OCI-LY3 (cell line): ENCODE results near the gene CHD2.

Source experiments
- H2AFZ ChIP-seq: fragments of 200-600, 300-600 bp; shearing (Covaris generic); 2 replicates; pipeline ENCODE4 v1.6.0; 2014; ENCODE audit warnings: antibody characterized with exemption, low read depth, low read length
- H3K27ac ChIP-seq: fragments of 200-600, 300-600 bp; sonication (generic); 2 replicates; pipeline ENCODE4 v1.5.1; 2014; ENCODE audit warnings: mild to moderate bottlenecking, low read length, moderate library complexity, mixed read lengths
- H3K27me3 ChIP-seq: fragments of 200-600, 300-600 bp; sonication (generic); 2 replicates; pipeline ENCODE4 v1.6.1; 2014; ENCODE audit warnings: low read depth, low read length, mixed read lengths
- H3K36me3 ChIP-seq: fragments of 200-600, 300-600 bp; sonication (generic); replicated peaks from 2 replicates; pipeline ENCODE3; 2014; ENCODE audit warnings: low read depth, low read length, mixed read lengths
- H3K4me1 ChIP-seq: fragments of 300-600, 200-600 bp; sonication (generic); 2 replicates; pipeline ENCODE4 v1.6.1; 2014; ENCODE audit warnings: low read length, mixed read lengths
- H3K4me2 ChIP-seq: fragments of 200-600, 300-600 bp; sonication (generic); 2 replicates; pipeline ENCODE4 v1.6.1; 2014; ENCODE audit warnings: low read length, mixed read lengths
- H3K4me3 ChIP-seq: fragments of 300-600, 200-600 bp; sonication (generic); 2 replicates; pipeline ENCODE4 v1.5.1; 2014; ENCODE audit warnings: antibody characterized with exemption, mild to moderate bottlenecking, low read length, moderate library complexity
- H3K79me2 ChIP-seq: fragments of 300-600, 200-600 bp; shearing (Covaris generic); 2 replicates; pipeline ENCODE4 v1.6.1; 2014; ENCODE audit warnings: mild to moderate bottlenecking, low read length, mixed read lengths
- H3K9ac ChIP-seq: fragments of 300-600, 200-600 bp; shearing (Covaris generic); 2 replicates; pipeline ENCODE4 v1.6.0; 2014; ENCODE audit warnings: mild to moderate bottlenecking, low read length, moderate library complexity
- H3K9me3 ChIP-seq: fragments of 200-600, 300-600 bp; shearing (Covaris generic); 2 replicates; pipeline ENCODE4 v1.6.1; 2014; ENCODE audit warnings: low read length, mixed read lengths; ENCODE audit not compliant: insufficient read depth
- H4K20me1 ChIP-seq: fragments of 200-600, 300-600 bp; sonication (generic); 2 replicates; pipeline ENCODE4 v1.6.1; 2016; ENCODE audit warnings: low read length, mixed read lengths; ENCODE audit not compliant: insufficient read depth
- EZH2phosphoT487 ChIP-seq: fragments of 200-600 bp; shearing (Covaris generic); IDR thresholded peaks from 2 replicates; pipeline ENCODE4 v1.6.1; 2018; ENCODE audit warnings: antibody characterized with exemption, mixed run types, low read depth
- TF ChIP-seq, protein P1 (sequence below): fragments of 200-600, 300-600 bp; sonication (generic); IDR thresholded peaks from 2 replicates; pipeline ENCODE4 v1.5.1; 2014; ENCODE audit warnings: antibody characterized with exemption, low read length, low read depth

Gene CHD2

DNA sequence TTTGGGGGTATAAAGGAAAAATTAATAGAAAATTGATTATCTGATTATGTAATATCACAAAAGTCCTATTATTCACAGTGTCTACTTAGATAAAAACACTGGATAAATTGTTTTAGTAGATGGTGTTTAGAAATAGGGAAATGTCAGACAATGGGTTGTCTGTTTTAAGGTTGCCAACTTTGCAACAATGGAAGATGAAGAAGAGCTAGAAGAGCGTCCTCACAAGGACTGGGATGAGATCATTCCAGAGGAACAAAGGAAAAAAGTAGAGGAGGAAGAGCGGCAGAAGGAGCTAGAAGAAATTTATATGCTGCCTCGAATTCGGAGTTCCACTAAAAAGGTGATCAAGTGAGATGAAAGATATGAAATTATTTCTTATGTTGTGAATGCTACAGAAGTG lies 84.0 kb downstream of the CHD2 start:
- H3K9ac ChIP-seq: no peak overlapping the region
- peaks cover 74% of the 10 kb centered on the region for H3K36me3 ChIP-seq
- no peak overlapping the region for H3K4me2 ChIP-seq
- peaks cover 37% of the 10 kb centered on the region for H4K20me1 ChIP-seq
- peaks cover 28% of the 10 kb centered on the region; the same call in 1 of the 2 replicates for H3K79me2 ChIP-seq
- no peak overlapping the region for H3K4me3 ChIP-seq
- H3K9me3 ChIP-seq: no peaks in the 10 kb centered on the region
- no peak overlapping the region for H2AFZ ChIP-seq
- no peaks in the 10 kb centered on the region for H3K27me3 ChIP-seq
- TF ChIP-seq, protein P1, sequence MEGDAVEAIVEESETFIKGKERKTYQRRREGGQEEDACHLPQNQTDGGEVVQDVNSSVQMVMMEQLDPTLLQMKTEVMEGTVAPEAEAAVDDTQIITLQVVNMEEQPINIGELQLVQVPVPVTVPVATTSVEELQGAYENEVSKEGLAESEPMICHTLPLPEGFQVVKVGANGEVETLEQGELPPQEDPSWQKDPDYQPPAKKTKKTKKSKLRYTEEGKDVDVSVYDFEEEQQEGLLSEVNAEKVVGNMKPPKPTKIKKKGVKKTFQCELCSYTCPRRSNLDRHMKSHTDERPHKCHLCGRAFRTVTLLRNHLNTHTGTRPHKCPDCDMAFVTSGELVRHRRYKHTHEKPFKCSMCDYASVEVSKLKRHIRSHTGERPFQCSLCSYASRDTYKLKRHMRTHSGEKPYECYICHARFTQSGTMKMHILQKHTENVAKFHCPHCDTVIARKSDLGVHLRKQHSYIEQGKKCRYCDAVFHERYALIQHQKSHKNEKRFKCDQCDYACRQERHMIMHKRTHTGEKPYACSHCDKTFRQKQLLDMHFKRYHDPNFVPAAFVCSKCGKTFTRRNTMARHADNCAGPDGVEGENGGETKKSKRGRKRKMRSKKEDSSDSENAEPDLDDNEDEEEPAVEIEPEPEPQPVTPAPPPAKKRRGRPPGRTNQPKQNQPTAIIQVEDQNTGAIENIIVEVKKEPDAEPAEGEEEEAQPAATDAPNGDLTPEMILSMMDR: no peak
- TF ChIP-seq EZH2phosphoT487: no peak
- no peak overlapping the region for H3K27ac ChIP-seq
- peaks cover 10% of the 10 kb centered on the region for H3K4me1 ChIP-seq

DNA sequence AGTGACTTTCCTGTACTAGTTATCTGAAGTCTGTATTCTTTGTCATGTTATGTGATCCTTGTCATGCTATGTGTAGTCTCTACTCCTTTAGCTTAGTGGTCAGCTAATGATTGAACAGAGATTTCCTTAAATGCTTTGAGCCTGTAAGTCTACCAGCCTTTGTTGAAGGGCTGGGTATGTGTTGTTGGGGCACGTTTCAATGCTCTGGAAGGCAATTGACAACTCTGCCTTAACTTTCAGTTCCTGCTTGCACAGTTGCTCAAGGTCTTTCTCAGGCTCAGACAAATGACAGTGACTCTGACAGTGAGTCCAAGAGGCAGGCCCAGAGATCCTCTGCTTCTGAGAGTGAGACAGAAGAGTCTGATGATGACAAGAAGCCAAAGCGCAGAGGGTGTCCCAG lies 89.3 kb downstream of the CHD2 start:
- Histone ChIP-seq H3K27ac (peak overlapping the region; percentile 35; the same call in 1 of the 2 replicates), H2AFZ (no peak overlapping the region), H3K9me3 (no peaks in the 10 kb centered on the region), H3K4me2 (no peak overlapping the region; the same call in 1 of the 2 replicates), H3K4me3 (no peak overlapping the region), H3K9ac (no peak overlapping the region), H3K79me2 (peaks cover 25% of the 10 kb centered on the region), H3K36me3 (peaks cover 77% of the 10 kb centered on the region), H3K4me1 (peaks cover 15% of the 10 kb centered on the region), H3K27me3 (no peaks in the 10 kb centered on the region), H4K20me1 (peaks cover 24% of the 10 kb centered on the region)
- TF ChIP-seq EZH2phosphoT487: no peak
- TF ChIP-seq, protein P1: no peak

DNA sequence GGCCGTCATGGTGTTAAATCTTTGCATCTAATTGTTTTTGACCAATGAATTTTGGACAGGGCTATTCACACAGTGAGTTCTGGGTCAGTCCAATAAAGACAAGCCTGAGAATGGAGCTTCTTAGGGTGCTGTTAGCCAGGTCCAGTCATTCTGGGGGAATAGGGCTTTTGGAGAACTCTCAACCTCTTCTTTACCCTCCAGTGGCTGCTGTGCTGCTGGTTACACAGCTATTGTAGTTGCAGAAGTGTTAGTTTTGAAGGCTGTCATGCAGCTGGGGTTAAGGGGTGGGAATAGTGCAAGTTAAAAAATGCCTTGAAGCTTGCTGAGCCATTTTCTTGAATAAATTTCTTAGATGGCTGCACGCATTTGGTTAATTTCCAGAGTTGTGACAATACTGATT lies 89.9 kb downstream of the CHD2 start:
- H2AFZ ChIP-seq: no peak overlapping the region
- H4K20me1 ChIP-seq: peaks cover 26% of the 10 kb centered on the region
- no peaks in the 10 kb centered on the region for H3K9me3 ChIP-seq
- peaks cover 28% of the 10 kb centered on the region for H3K79me2 ChIP-seq
- peaks cover 75% of the 10 kb centered on the region for H3K36me3 ChIP-seq
- no peak overlapping the region for H3K4me2 ChIP-seq
- no peak for TF ChIP-seq EZH2phosphoT487
- TF ChIP-seq, protein P1: no peak
- no peaks in the 10 kb centered on the region for H3K27me3 ChIP-seq
- H3K4me3 ChIP-seq: no peak overlapping the region
- no peak overlapping the region for H3K27ac ChIP-seq
- no peak overlapping the region for H3K9ac ChIP-seq
- H3K4me1 ChIP-seq: peaks cover 15% of the 10 kb centered on the region

DNA sequence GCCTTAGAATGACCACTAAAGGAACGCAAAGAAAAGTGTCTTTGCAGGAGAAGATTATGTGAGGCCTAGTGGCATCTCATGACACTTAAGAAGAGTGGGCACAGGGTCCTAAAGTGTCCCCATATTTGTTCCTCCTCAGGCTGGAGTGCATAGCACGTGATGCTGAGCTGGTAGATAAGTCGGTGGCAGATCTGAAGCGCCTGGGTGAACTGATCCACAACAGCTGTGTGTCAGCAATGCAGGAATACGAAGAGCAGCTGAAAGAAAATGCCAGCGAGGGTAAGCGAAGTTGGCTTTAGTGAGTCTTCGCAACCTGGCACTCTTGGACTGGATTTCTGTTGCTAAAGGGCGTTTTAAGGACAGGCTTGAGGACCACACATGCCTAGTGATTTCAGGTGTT lies 92.6 kb downstream of the CHD2 start:
- peaks cover 31% of the 10 kb centered on the region for H4K20me1 ChIP-seq
- no peak overlapping the region for H3K4me2 ChIP-seq
- no peak overlapping the region for H3K9ac ChIP-seq
- H3K36me3 ChIP-seq: peaks cover 81% of the 10 kb centered on the region
- TF ChIP-seq, protein P1: no peak
- TF ChIP-seq EZH2phosphoT487: no peak
- peaks cover 15% of the 10 kb centered on the region for H3K4me1 ChIP-seq
- no peak overlapping the region for H2AFZ ChIP-seq
- H3K9me3 ChIP-seq: no peaks in the 10 kb centered on the region
- H3K4me3 ChIP-seq: no peak overlapping the region
- H3K79me2 ChIP-seq: peaks cover 24% of the 10 kb centered on the region
- no peak overlapping the region for H3K27ac ChIP-seq
- no peaks in the 10 kb centered on the region for H3K27me3 ChIP-seq
